Type B pancreatic cell (in vitro differentiated cells): ENCODE measurements around the gene SMARCB1. TPM values are rescaled to one million over a fixed set of nuclear protein-coding genes. Genes with fewer than 3 reads are reported as not detected.

Source experiments
- DNase-seq: peaks from one replicate; pipeline ENCODE4 v3.0.0; 2021; ENCODE audit warnings: mixed read lengths; ENCODE audit not compliant: unreplicated experiment; ENCODE audit errors: extremely low spot score
- H3K27ac Mint-ChIP-seq: 2 replicates; pipeline ENCODE4 v1.8.0; 2021; ENCODE audit warnings: mild to moderate bottlenecking, mixed read lengths
- H3K27me3 Mint-ChIP-seq: 2 replicates; pipeline ENCODE4 v1.8.0; 2021; ENCODE audit warnings: mixed read lengths
- H3K36me3 Mint-ChIP-seq: 2 replicates; pipeline ENCODE4 v1.8.0; 2021; ENCODE audit warnings: mixed read lengths
- H3K4me1 Mint-ChIP-seq: one replicate; pipeline ENCODE4 v1.8.0; 2021; ENCODE audit warnings: mixed read lengths; ENCODE audit not compliant: unreplicated experiment
- H3K4me3 Mint-ChIP-seq: 2 replicates; pipeline ENCODE4 v1.8.0; 2021; ENCODE audit warnings: mild to moderate bottlenecking, mixed read lengths
- H3K9me3 Mint-ChIP-seq: 2 replicates; pipeline ENCODE4 v1.8.0; 2021; ENCODE audit warnings: mixed read lengths
- CTCF ChIP-seq: fragments of 200-600 bp; sonication (generic); conservative IDR thresholded peaks from 2 replicates; pipeline ENCODE4 v1.5.0; 2021; ENCODE audit warnings: antibody characterized with exemption, mild to moderate bottlenecking
- total RNA-seq: library from RNA; stranded (reverse); gene quantifications from 2 replicates; pipeline ENCODE4 v1.2.1, GENCODE V29; 2021; ENCODE audit warnings: low replicate concordance

The SMARCB1 gene
- total RNA-seq, 1 donor from 2014 or later: 159 TPM

- H3K4me1 Mint-ChIP-seq: peaks cover 31% of the 10 kb centered on the region
- peak overlapping the region; percentile 91 for H3K4me3 Mint-ChIP-seq
- H3K27me3 Mint-ChIP-seq: peaks cover 24% of the 10 kb centered on the region
- no peak for DNase-seq
- H3K9me3 Mint-ChIP-seq: no peaks in the 10 kb centered on the region
- no peak for TF ChIP-seq CTCF
- H3K36me3 Mint-ChIP-seq: peaks cover 8% of the 10 kb centered on the region
- H3K27ac Mint-ChIP-seq: peak overlapping the region; percentile 80
Observed at GRCh38 chr22:23837911-23838680, 51.3 kb downstream of the SMARCB1 start.

DNA sequence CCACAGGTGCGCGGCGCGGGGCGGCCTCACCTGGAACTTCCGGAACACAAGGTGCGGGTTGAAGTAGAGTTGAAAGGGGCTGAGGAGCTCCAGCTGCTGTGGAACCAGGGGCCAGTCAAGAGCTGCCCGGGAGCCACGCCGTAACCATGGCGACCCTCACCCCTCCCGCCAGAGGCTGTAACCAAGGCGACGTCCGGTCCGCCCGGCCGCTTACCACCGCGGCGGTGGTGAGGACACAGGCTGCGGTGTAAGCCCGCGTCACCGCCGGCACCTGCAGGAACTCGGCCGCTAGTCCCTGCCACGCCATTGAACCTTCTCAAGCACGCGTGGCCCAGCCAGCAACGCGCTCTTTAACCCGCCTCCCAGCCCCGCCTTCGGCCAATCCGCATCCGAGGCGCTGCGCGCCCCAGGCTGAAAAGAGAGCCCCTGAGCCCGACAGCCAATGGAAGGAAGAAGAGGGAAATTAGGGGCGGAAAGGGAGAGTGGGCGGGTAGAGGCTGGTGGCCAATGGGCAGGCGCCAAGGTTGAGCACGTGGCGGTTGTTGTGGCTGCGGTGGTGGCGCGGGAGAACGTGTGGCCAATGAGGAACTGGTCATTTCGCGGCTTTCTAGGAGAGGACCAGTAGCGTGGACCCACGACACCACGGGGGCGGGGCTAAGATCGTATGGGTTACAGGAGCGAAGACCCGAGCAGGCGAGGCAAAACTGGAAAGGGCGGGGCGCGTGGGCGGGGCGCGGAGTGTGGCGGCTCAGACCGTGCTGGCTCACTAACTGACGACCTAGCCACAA lies 52.1 kb downstream of the SMARCB1 start, which contains the start of gene DERL3:
Gene DERL3, minus strand, starts transcription at position 326 of the 788 bp plus-strand sequence. Its CDS starts 19 bp downstream, at position 307.
- Mint-ChIP-seq H3K4me3 (peak within 1 kb of the TSS; percentile 91), H3K36me3 (peaks cover 8% of the 10 kb centered on the region), H3K27ac (peak within 1 kb of the TSS; percentile 88), H3K4me1 (peaks cover 31% of the 10 kb centered on the region), H3K27me3 (peaks cover 24% of the 10 kb centered on the region), H3K9me3 (no peaks in the 10 kb centered on the region)
- TF ChIP-seq CTCF: no peak
- DNase-seq: peak; percentile 97

DNA sequence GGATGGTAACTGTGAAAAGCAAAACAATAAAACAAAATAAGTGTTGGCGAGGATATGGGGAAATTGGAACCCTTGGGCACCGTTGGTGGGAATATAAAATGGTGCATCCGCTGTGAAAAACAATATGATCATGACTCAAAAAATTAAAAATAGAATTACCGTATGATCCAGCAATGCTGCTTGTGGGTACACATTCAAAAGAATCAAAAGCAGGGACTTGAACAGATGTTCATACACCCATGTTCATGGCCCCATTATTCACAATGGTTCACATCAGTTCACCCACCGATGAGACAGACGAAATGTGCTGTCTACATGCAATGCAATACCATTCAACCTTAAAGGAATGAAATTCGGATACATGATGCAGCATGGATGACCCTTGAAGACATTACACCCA lies 53.3 kb downstream of the SMARCB1 start:
- H3K27me3 Mint-ChIP-seq: peaks cover 24% of the 10 kb centered on the region
- no peak for TF ChIP-seq CTCF
- DNase-seq: no peak
- H3K36me3 Mint-ChIP-seq: peaks cover 8% of the 10 kb centered on the region
- peak overlapping the region; percentile 55 for H3K27ac Mint-ChIP-seq
- H3K4me1 Mint-ChIP-seq: peaks cover 35% of the 10 kb centered on the region
- H3K4me3 Mint-ChIP-seq: peak overlapping the region; percentile 91
- H3K9me3 Mint-ChIP-seq: no peaks in the 10 kb centered on the region

GRCh38 chr22:23841292-23841691 lies 54.5 kb downstream of the SMARCB1 start:
- H3K36me3 Mint-ChIP-seq: peaks cover 4% of the 10 kb centered on the region
- H3K27me3 Mint-ChIP-seq: peaks cover 24% of the 10 kb centered on the region
- no peak for DNase-seq
- H3K4me3 Mint-ChIP-seq: no peak overlapping the region
- H3K27ac Mint-ChIP-seq: no peak overlapping the region
- H3K4me1 Mint-ChIP-seq: peaks cover 40% of the 10 kb centered on the region
- no peaks in the 10 kb centered on the region for H3K9me3 Mint-ChIP-seq
- TF ChIP-seq CTCF: no peak

GRCh38 chr22:23841736-23842445 lies 55.1 kb downstream of the SMARCB1 start:
- H3K36me3 Mint-ChIP-seq: peaks cover 4% of the 10 kb centered on the region
- no peak overlapping the region for H3K27ac Mint-ChIP-seq
- no peaks in the 10 kb centered on the region for H3K9me3 Mint-ChIP-seq
- no peak overlapping the region for H3K4me3 Mint-ChIP-seq
- H3K4me1 Mint-ChIP-seq: peaks cover 45% of the 10 kb centered on the region
- H3K27me3 Mint-ChIP-seq: peaks cover 24% of the 10 kb centered on the region
- no peak for DNase-seq
- TF ChIP-seq CTCF: no peak
